ENCODE measurements around the gene PRDM16.

Gene PRDM16

DNA sequence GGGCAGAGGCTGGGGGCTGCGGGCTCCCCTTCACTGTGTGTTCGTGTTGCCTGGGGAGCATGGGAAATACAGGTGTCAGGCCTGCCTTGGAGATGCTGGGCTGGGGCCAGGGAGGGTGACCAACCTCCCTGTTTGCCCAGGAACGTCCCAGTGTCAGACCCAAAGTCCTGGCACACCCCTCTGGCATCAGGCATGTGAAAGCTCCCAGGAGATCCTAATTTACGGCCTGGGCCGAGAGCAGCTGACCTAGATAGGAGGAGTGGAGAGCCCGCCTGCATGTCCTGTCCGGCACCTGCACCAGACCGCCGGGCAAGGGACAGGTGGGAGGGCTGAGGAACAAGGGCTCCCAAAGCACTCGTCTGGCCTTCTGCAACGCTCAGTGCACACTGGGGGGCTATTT, 124.8 kb downstream of the PRDM16 start:
- H3K27ac ChIP-seq (ENCODE audit: low read length), result no peak overlapping the region
- ATAC-seq (ENCODE audit: insufficient read depth, low read depth) (no peak), DNase-seq (no peak)
- no peak overlapping the region for H3K9ac ChIP-seq (ENCODE audit: low read depth, low read length)
- TF ChIP-seq, protein P1, sequence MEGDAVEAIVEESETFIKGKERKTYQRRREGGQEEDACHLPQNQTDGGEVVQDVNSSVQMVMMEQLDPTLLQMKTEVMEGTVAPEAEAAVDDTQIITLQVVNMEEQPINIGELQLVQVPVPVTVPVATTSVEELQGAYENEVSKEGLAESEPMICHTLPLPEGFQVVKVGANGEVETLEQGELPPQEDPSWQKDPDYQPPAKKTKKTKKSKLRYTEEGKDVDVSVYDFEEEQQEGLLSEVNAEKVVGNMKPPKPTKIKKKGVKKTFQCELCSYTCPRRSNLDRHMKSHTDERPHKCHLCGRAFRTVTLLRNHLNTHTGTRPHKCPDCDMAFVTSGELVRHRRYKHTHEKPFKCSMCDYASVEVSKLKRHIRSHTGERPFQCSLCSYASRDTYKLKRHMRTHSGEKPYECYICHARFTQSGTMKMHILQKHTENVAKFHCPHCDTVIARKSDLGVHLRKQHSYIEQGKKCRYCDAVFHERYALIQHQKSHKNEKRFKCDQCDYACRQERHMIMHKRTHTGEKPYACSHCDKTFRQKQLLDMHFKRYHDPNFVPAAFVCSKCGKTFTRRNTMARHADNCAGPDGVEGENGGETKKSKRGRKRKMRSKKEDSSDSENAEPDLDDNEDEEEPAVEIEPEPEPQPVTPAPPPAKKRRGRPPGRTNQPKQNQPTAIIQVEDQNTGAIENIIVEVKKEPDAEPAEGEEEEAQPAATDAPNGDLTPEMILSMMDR (IDR thresholded peaks at IDR 0.05; ENCODE audit: borderline replicate concordance, extremely low read depth, low read length, poor library complexity, severe bottlenecking), result no peak
- TF ChIP-seq EZH2 (IDR thresholded peaks at IDR 0.05; ENCODE audit: borderline replicate concordance, low read depth, low read length, severe bottlenecking), result no peak
- H3K79me2 ChIP-seq (ENCODE audit: insufficient read depth, low read length), result no peaks in the 10 kb centered on the region
- no peaks in the 10 kb centered on the region for H3K4me1 ChIP-seq (ENCODE audit: insufficient read depth, low read length)
- H3K9me3 ChIP-seq (ENCODE audit: insufficient read depth, low read length, severe bottlenecking), result no peaks in the 10 kb centered on the region
- H3K4me2 ChIP-seq (ENCODE audit: insufficient read depth, low read length), result no peak overlapping the region
- H3K36me3 ChIP-seq (ENCODE audit: insufficient read depth, low read length), result no peaks in the 10 kb centered on the region
- no peak overlapping the region for H2AFZ ChIP-seq (ENCODE audit: low read depth, low read length)
- no peaks in the 10 kb centered on the region for H3K27me3 ChIP-seq (ENCODE audit: insufficient read depth, low read length, poor library complexity)
- no peaks in the 10 kb centered on the region for H4K20me1 ChIP-seq (ENCODE audit: insufficient read depth, low read length)
- no peak overlapping the region for H3K4me3 ChIP-seq (ENCODE audit: low read depth in 1 of 2, low read length in 2 of 2)

DNA sequence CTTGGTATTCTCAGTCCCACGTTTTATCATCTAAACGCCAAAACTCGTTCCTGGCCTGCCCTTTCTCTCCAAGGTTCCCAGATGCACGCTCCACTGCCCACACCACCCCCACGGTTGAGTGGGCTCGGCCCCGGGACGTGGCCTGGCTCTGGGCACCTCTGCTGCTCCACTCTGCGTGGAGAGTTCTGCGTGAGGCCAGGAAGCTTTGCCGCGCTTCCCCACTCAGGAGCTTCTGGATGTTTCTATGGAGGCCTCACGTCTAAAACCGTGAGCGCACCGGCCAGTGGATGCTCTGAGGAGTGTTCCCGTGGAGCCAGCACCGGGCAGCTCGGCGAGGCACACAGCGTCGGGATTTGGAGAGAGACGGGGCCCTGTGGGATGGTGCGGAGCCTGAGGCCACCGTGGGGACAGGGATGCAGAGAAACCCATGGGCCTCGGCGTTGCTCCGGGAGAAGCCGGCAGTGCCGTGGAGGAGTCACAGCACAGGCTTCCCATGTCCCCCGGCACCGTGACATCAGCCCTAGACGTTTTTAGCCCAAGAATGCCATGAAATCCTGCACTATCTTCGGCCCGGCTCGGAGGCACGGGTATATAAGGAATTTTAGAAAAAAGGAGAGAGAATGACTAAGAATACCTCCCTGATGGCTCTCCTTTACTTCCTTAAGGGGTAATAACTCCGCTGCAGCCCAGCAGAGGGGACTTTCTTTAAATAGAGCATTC, 125.9 kb downstream of the PRDM16 start:
- H3K4me3 ChIP-seq (ENCODE audit: low read depth in 1 of 2, low read length in 2 of 2), result no peak overlapping the region
- H3K27me3 ChIP-seq (ENCODE audit: insufficient read depth, low read length, poor library complexity), result no peaks in the 10 kb centered on the region
- H3K27ac ChIP-seq (ENCODE audit: low read length), result no peak overlapping the region
- no peak for TF ChIP-seq EZH2 (IDR thresholded peaks at IDR 0.05; ENCODE audit: borderline replicate concordance, low read depth, low read length, severe bottlenecking)
- TF ChIP-seq, protein P1 (IDR thresholded peaks at IDR 0.05; ENCODE audit: borderline replicate concordance, extremely low read depth, low read length, poor library complexity, severe bottlenecking), result no peak
- H2AFZ ChIP-seq (ENCODE audit: low read depth, low read length), result no peak overlapping the region
- H3K36me3 ChIP-seq (ENCODE audit: insufficient read depth, low read length), result no peaks in the 10 kb centered on the region
- H3K79me2 ChIP-seq (ENCODE audit: insufficient read depth, low read length), result no peaks in the 10 kb centered on the region
- ATAC-seq (ENCODE audit: insufficient read depth, low read depth) (no peak), DNase-seq (no peak)
- no peaks in the 10 kb centered on the region for H4K20me1 ChIP-seq (ENCODE audit: insufficient read depth, low read length)
- H3K9me3 ChIP-seq (ENCODE audit: insufficient read depth, low read length, severe bottlenecking), result no peaks in the 10 kb centered on the region
- no peak overlapping the region for H3K9ac ChIP-seq (ENCODE audit: low read depth, low read length)
- H3K4me2 ChIP-seq (ENCODE audit: insufficient read depth, low read length), result no peak overlapping the region
- no peaks in the 10 kb centered on the region for H3K4me1 ChIP-seq (ENCODE audit: insufficient read depth, low read length)

DNA sequence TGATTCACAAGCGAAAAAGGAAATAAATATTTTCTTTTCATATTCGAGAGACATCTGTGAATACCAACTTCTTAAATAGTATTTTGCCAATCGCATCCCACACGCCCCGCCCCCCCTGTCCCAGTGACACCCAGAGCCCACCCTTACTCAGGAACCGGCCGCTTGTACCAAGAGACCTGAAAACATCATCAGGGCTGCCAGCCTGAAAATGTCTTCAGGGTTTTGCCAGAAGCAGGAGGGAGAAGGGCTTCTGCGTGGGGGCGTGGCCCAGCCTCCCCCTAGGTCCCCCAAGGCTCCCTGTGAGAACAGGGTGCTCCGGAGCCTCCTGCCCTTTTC, 126.4 kb downstream of the PRDM16 start:
- Histone ChIP-seq H3K79me2 (ENCODE audit: insufficient read depth, low read length) (no peaks in the 10 kb centered on the region), H3K4me2 (ENCODE audit: insufficient read depth, low read length) (no peak overlapping the region), H3K4me1 (ENCODE audit: insufficient read depth, low read length) (no peaks in the 10 kb centered on the region), H3K9me3 (ENCODE audit: insufficient read depth, low read length, severe bottlenecking) (no peaks in the 10 kb centered on the region), H3K4me3 (ENCODE audit: low read depth in 1 of 2, low read length in 2 of 2) (no peak overlapping the region), H3K27me3 (ENCODE audit: insufficient read depth, low read length, poor library complexity) (no peaks in the 10 kb centered on the region), H4K20me1 (ENCODE audit: insufficient read depth, low read length) (no peaks in the 10 kb centered on the region), H3K27ac (ENCODE audit: low read length) (no peak overlapping the region), H3K36me3 (ENCODE audit: insufficient read depth, low read length) (no peaks in the 10 kb centered on the region), H3K9ac (ENCODE audit: low read depth, low read length) (no peak overlapping the region), H2AFZ (ENCODE audit: low read depth, low read length) (no peak overlapping the region)
- DNase-seq (no peak), ATAC-seq (ENCODE audit: insufficient read depth, low read depth) (no peak)
- TF ChIP-seq, protein P1 (IDR thresholded peaks at IDR 0.05; ENCODE audit: borderline replicate concordance, extremely low read depth, low read length, poor library complexity, severe bottlenecking), result no peak
- TF ChIP-seq EZH2 (IDR thresholded peaks at IDR 0.05; ENCODE audit: borderline replicate concordance, low read depth, low read length, severe bottlenecking), result no peak
